H1 (cell line): ENCODE data around the gene PRKCH. TPM values are rescaled to one million over a fixed set of nuclear protein-coding genes. Genes with fewer than 3 reads are reported as not detected.

Experiments
- CTCF ChIA-PET: fragments of 300-600 bp; sonication (Branson Sonifier 250); formaldehyde crosslinking; loops from one replicate; lab custom pipeline; 2021; ENCODE audit not compliant: partially characterized antibody; lab: Charles Lee
- POLR2A ChIA-PET: fragments of 300-600 bp; sonication (Branson Sonifier 250); formaldehyde crosslinking; loops from one replicate; lab custom pipeline; 2021; ENCODE audit warnings: inconsistent platforms; ENCODE audit not compliant: partially characterized antibody; lab: Charles Lee
- DNase-seq, 2 experiments: peaks; one replicate each; pipeline versions ENCODE4 v3.0.0 to v3.0.0-alpha.2; 2010 to 2022; ENCODE audit warnings: low spot score in 2 of 2, low read depth in 1 of 2, mixed read lengths in 1 of 2
- FAIRE-seq: peaks from 2 replicates; lab custom pipeline; 2011; peaks lifted over from hg19 to GRCh38; lab: Jason Lieb, UNC
- H2AFZ ChIP-seq: 2 replicates; pipeline ENCODE4 v1.8.1; 2012; ENCODE audit warnings: low read length, inconsistent platforms
- H2AK5ac ChIP-seq: 2 replicates; pipeline ENCODE4 v1.6.1; 2013; ENCODE audit warnings: low read depth, low read length
- H2BK120ac ChIP-seq: replicated peaks from 2 replicates; pipeline ENCODE3; 2013; ENCODE audit warnings: low read depth, low read length, inconsistent platforms
- H2BK12ac ChIP-seq: 2 replicates; pipeline ENCODE4 v1.6.1; 2013; ENCODE audit warnings: low read depth, low read length
- H2BK15ac ChIP-seq: 2 replicates; pipeline ENCODE4 v1.6.1; 2013; ENCODE audit warnings: low read length
- H2BK20ac ChIP-seq: 2 replicates; pipeline ENCODE4 v1.6.1; 2013; ENCODE audit warnings: low read length
- H2BK5ac ChIP-seq: 2 replicates; pipeline ENCODE4 v1.6.1; 2013; ENCODE audit warnings: low read depth, low read length
- H3K14ac ChIP-seq: 2 replicates; pipeline ENCODE4 v1.6.1; 2013; ENCODE audit warnings: inconsistent platforms; ENCODE audit not compliant: insufficient read length
- H3K18ac ChIP-seq: 2 replicates; pipeline ENCODE4 v1.6.1; 2013; ENCODE audit warnings: low read length; ENCODE audit errors: extremely low read depth
- H3K23ac ChIP-seq: 2 replicates; pipeline ENCODE4 v1.6.1; 2013; ENCODE audit warnings: inconsistent platforms; ENCODE audit not compliant: insufficient read length
- H3K23me2 ChIP-seq: 2 replicates; pipeline ENCODE4 v1.6.1; 2013; ENCODE audit warnings: low read depth, low read length
- H3K27ac ChIP-seq: 2 replicates; pipeline ENCODE4 v1.6.1; 2011; ENCODE audit warnings: low read depth, low read length, inconsistent platforms
- H3K27me3 ChIP-seq, 4 experiments: replicated peaks in 1 of 4; 1 replicate in 1 of 4; 2 replicates in 3 of 4; pipeline versions ENCODE4 v1.6.1 to v1.8.1; 2011 to 2013; ENCODE audit warnings: low read length in 3 of 4, mild to moderate bottlenecking in 3 of 4, inconsistent platforms in 2 of 4, mixed read lengths in 2 of 4, moderate library complexity in 1 of 4; ENCODE audit not compliant: control insufficient read depth in 3 of 4, insufficient read depth in 3 of 4; ENCODE audit errors: extremely low read depth in 1 of 4
- H3K36me3 ChIP-seq, 4 experiments: 2 replicates each; pipeline versions ENCODE4 v1.6.1 to v1.8.1; 2011 to 2013; ENCODE audit warnings: mild to moderate bottlenecking in 4 of 4, low read length in 3 of 4, moderate library complexity in 2 of 4, control low read depth in 1 of 4, inconsistent platforms in 1 of 4; ENCODE audit not compliant: insufficient read depth in 4 of 4, control insufficient read depth in 2 of 4
- H3K4ac ChIP-seq: replicated peaks from 2 replicates; pipeline ENCODE3; 2013; ENCODE audit warnings: low read length, low read depth, mixed read lengths, inconsistent platforms; ENCODE audit not compliant: insufficient read length
- H3K4me1 ChIP-seq, 4 experiments: replicated peaks in 1 of 4; 1 replicate in 1 of 4; 2 replicates in 3 of 4; pipeline versions ENCODE4 v1.6.1 to v1.8.1; 2011 to 2013; ENCODE audit warnings: low read length in 3 of 4, inconsistent platforms in 2 of 4, mixed read lengths in 1 of 4; ENCODE audit not compliant: insufficient read depth in 4 of 4, control insufficient read depth in 3 of 4
- H3K4me2 ChIP-seq, 2 experiments: 2 replicates each; pipeline versions ENCODE4 v1.6.1 to v1.8.1; 2011 to 2013; ENCODE audit warnings: low read depth in 2 of 2, low read length in 2 of 2, control low read depth in 1 of 2, inconsistent platforms in 1 of 2, mild to moderate bottlenecking in 1 of 2; ENCODE audit not compliant: insufficient read depth in 1 of 2
- H3K4me3 ChIP-seq, 4 experiments: fragments of 200-600, 300-600 bp in 1 of 4; sonication (generic), shearing (Covaris generic), sonication (Bioruptor Twin) in 1 of 4; 2 replicates each; pipeline versions ENCODE4 v1.5.1 to v1.8.1; 2011 to 2016; ENCODE audit warnings: low read length in 4 of 4, low read depth in 3 of 4, control low read depth in 2 of 4, inconsistent platforms in 2 of 4, mild to moderate bottlenecking in 2 of 4, mixed read lengths in 1 of 4, moderate library complexity in 1 of 4; ENCODE audit not compliant: insufficient read depth in 2 of 4; ENCODE audit errors: extremely low read depth in 1 of 4
- H3K56ac ChIP-seq: replicated peaks from 2 replicates; pipeline ENCODE3; 2013; ENCODE audit warnings: low read depth, mild to moderate bottlenecking, mixed read lengths, low read length, inconsistent platforms; ENCODE audit not compliant: insufficient read length
- H3K79me1 ChIP-seq: 2 replicates; pipeline ENCODE4 v1.6.1; 2013; ENCODE audit warnings: low read depth, low read length, control low read depth
- H3K79me2 ChIP-seq, 2 experiments: 2 replicates each; pipeline versions ENCODE4 v1.6.1 to v1.8.1; 2012 to 2013; ENCODE audit warnings: low read length in 2 of 2, mild to moderate bottlenecking in 2 of 2, inconsistent platforms in 1 of 2; ENCODE audit not compliant: insufficient read depth in 2 of 2, control insufficient read depth in 1 of 2
- H3K9ac ChIP-seq, 4 experiments: replicated peaks in 1 of 4; 1 replicate in 1 of 4; 2 replicates in 3 of 4; pipeline versions ENCODE4 v1.6.1 to v1.8.1; 2011 to 2013; ENCODE audit warnings: low read depth in 3 of 4, low read length in 3 of 4, control low read depth in 2 of 4, mild to moderate bottlenecking in 2 of 4, moderate library complexity in 2 of 4, inconsistent platforms in 1 of 4; ENCODE audit errors: extremely low read depth in 1 of 4
- H3K9me3 ChIP-seq, 2 experiments: 2 replicates each; pipeline versions ENCODE4 v1.6.1 to v1.8.1; 2012 to 2013; ENCODE audit warnings: mild to moderate bottlenecking in 2 of 2, moderate library complexity in 2 of 2, control low read depth in 1 of 2, inconsistent platforms in 1 of 2, low read depth in 1 of 2, low read length in 1 of 2, mixed read lengths in 1 of 2; ENCODE audit not compliant: insufficient read depth in 2 of 2
- H4K20me1 ChIP-seq, 2 experiments: replicated peaks in 1 of 2; 2 replicates each; pipeline versions ENCODE3 to v1.8.1; 2011 to 2013; ENCODE audit warnings: inconsistent platforms in 2 of 2, low read length in 2 of 2, mild to moderate bottlenecking in 1 of 2; ENCODE audit not compliant: insufficient read depth in 2 of 2, control insufficient read depth in 1 of 2
- H4K5ac ChIP-seq: 2 replicates; pipeline ENCODE4 v1.6.1; 2013; ENCODE audit warnings: low read length, low read depth, mixed read lengths, inconsistent platforms; ENCODE audit not compliant: insufficient read length
- H4K8ac ChIP-seq: 2 replicates; pipeline ENCODE4 v1.8.0; 2013; ENCODE audit warnings: mild to moderate bottlenecking, moderate library complexity, low read length, inconsistent platforms; ENCODE audit not compliant: insufficient read depth; ENCODE audit errors: extremely low read depth
- H4K91ac ChIP-seq: replicated peaks from 2 replicates; pipeline ENCODE3; 2013; ENCODE audit warnings: low read length, mixed read lengths, inconsistent platforms; ENCODE audit not compliant: insufficient read length
- CBX5 ChIP-seq: fragments of 300-800, 300-1000 bp; sonication (generic); IDR thresholded peaks from 2 replicates; pipeline ENCODE4 v1.7.1; 2016; ENCODE audit warnings: antibody characterized with exemption, low read length, low read depth
- TCF12 ChIP-seq: IDR thresholded peaks from 2 replicates; pipeline ENCODE4 v1.6.1; 2011; ENCODE audit warnings: low read depth, mild to moderate bottlenecking, low read length
- WGBS, 2 experiments: shearing (Covaris generic) in 1 of 2; methylation state at CpG; one replicate each; pipeline versions ENCODE4 v1.1.6 to v1.1.7; 2013 to 2015; ENCODE audit warnings: low lambda C conversion rate in 2 of 2, mixed read lengths in 2 of 2, inconsistent platforms in 1 of 2, low coverage in 1 of 2, missing lambda C conversion rate in 1 of 2; ENCODE audit not compliant: insufficient replicate concordance in 2 of 2, insufficient coverage in 1 of 2, insufficient read length in 1 of 2; ENCODE audit errors: extremely low coverage in 1 of 2, missing lambda C conversion rate in 1 of 2; 5-methylcytosine and 5-hydroxymethylcytosine counted together
- polyA plus RNA-seq, 7 experiments: library from polyadenylated mRNA; depleted of rRNA in 3 of 7; stranded (reverse) in 5 of 7; unstranded in 2 of 7; fragments of >200 nt in 5 of 7; fragments of 200-250 nt in 2 of 7; gene quantifications; 1 replicate in 5 of 7; 2 replicates in 1 of 7; 4 replicates in 1 of 7; pipeline versions ENCODE4 v1.2.1 to v1.2.3, GENCODE V29; 2011 to 2013; ENCODE audit warnings: missing spikeins in 2 of 7, mixed read lengths in 2 of 7
- total RNA-seq: library from RNA; stranded (reverse); fragmentation: NEBNext Ultra II Directional; extraction: Animal tissue kit (Norgen Biotek cat#: 25700); gene quantifications from 2 replicates; pipeline ENCODE4 v1.2.1, GENCODE V29; 2021
- TF ChIP-seq, protein P1 (sequence below): IDR thresholded peaks from 2 replicates; pipeline ENCODE4 v1.6.1; 2011; ENCODE audit warnings: low read depth, mild to moderate bottlenecking, low read length; ENCODE audit not compliant: insufficient read depth

The PRKCH gene
- total and polyA plus RNA-seq, 2 of the 8 experiments (the other 6 are each of a cell fraction or from before 2014, with no cell fraction given) = 6.4 to 7.0 TPM

GRCh38 chr14:61577506-61577931 lies 256.1 kb downstream of the PRKCH start:
- Histone ChIP-seq H3K9me3 (no peaks in the 10 kb centered on the region), H3K56ac (no peak overlapping the region), H2AFZ (no peak overlapping the region), H4K8ac (no peak overlapping the region), H3K4me1 (peaks cover 0 to 2% (median 0%) of the 10 kb centered on the region in 4 experiments; a peak in 1 of 7 replicates), H3K14ac (no peak overlapping the region), H3K18ac (no peak overlapping the region), H2BK5ac (no peak overlapping the region), H4K5ac (no peak overlapping the region), H3K4ac (no peak overlapping the region), H3K4me3 (no peak overlapping the region), H3K23me2 (no peaks in the 10 kb centered on the region), H3K36me3 (no peaks in the 10 kb centered on the region), H2AK5ac (no peak overlapping the region), H4K91ac (no peak overlapping the region), H3K4me2 (no peak overlapping the region), H2BK12ac (no peak overlapping the region), H2BK120ac (no peak overlapping the region), H3K9ac (no peak overlapping the region), H3K23ac (no peak overlapping the region), H3K27me3 (no peaks in the 10 kb centered on the region), H3K79me2 (no peaks in the 10 kb centered on the region), H2BK15ac (no peak overlapping the region), H4K20me1 (no peaks in the 10 kb centered on the region), H3K79me1 (no peaks in the 10 kb centered on the region), H2BK20ac (no peak overlapping the region), H3K27ac (no peak overlapping the region)
- CTCF ChIA-PET = no interaction called here
- no peak for DNase-seq
- 88% methylated on average over 2 of the region's 2 CpGs; no CpG with 5 or more reads in 1 of the 2 experiments for WGBS, 2 experiments
- POLR2A ChIA-PET = interaction anchor here (1.4 kb wide), 1 partner anchor 24 kb away, joined by 3 read pairs; no protein-coding TSS in a partner anchor
- FAIRE-seq = no peak
- TF ChIP-seq, protein P1, sequence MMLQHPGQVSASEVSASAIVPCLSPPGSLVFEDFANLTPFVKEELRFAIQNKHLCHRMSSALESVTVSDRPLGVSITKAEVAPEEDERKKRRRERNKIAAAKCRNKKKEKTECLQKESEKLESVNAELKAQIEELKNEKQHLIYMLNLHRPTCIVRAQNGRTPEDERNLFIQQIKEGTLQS = no peak
- no peak for TF ChIP-seq CBX5
- no peak for TF ChIP-seq TCF12
